Jurkat, Clone E6-1 (cell line): Measurements from ENCODE around the gene VWA7.

Source experiments
- DNase-seq: peaks from one replicate; pipeline ENCODE4 v3.0.0-alpha.2; 2011; ENCODE audit warnings: low read depth, low spot score
- H3K4me3 ChIP-seq: 2 replicates; pipeline ENCODE4 v1.5.1; 2011; ENCODE audit warnings: mild to moderate bottlenecking, low read length, control low read depth, moderate library complexity

The VWA7 gene

GRCh38 chr6:31764198-31764597, 12.9 kb downstream of the VWA7 start:
- no peak for DNase-seq
- H3K4me3 ChIP-seq = no peak overlapping the region

DNA sequence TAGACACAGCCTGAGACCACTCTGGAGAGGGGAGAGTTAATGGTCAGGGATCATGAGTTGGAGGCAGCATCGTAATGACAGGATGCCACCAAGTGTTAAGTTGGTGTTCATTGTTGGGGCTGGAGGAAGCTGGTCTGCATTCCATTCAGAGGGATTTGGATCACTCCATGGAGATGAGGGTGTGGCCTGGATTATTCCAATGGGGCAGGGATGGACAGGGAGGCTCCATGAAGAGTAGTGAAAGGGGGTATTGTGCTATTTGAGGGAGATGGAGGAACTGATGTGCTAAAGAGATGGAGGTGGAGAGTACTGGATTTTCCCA, 13.5 kb downstream of the VWA7 start:
- no peak for DNase-seq
- no peak overlapping the region for H3K4me3 ChIP-seq

DNA sequence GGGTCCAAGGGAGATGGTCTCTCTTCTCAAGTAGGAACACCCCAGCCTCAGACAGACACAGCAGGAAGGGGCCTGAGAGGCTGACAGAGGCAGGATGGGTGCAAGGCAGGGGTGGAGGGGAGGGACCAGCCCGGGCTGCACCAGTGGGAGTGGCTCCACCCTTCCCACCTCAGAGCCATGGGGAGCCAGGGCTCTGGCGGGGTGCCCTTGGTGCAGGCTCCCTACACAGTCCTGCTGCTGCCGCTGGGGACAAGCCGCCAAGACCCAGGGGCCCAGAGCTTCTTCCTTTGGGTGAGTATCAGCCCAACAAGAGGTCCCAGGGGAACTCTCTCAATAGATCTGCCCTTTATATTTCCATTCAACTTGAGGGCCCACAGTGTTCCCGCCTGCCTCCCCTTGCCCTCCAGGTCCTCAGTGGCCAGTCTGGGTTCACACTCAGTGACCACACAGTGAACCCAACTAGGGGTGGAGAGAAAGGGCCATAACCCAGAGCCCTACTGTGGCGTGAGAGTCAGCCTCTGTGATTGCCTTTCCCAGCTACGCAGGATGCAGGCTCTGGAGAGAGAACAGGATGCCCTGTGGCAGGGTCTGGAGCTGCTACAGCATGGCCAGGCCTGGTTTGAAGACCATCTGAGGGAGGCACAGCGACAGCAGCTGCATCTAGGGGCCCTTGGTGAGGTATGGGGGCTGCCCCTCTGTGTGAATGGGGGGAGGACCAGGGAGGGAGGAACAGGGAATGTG, 14.1 kb downstream of the VWA7 start:
- no peak for DNase-seq
- H3K4me3 ChIP-seq = no peak overlapping the region

DNA sequence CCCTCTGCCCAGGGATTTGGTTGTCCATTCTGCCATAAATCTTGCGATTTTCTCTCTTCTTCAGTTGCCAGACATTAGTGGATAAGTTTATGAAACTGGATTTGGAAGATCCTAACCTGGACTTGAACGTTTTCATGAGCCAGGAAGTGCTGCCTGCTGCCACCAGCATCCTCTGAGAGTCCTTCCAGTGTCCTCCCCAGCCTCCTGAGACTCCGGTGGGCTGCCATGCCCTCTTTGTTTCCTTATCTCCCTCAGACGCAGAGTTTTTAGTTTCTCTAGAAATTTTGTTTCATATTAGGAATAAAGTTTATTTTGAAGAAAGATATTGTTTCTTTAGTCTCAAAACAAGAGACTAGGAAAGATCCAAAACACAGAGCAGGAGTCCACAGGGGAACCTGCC, 14.8 kb downstream of the VWA7 start, which contains the start of gene SAPCD1:
Gene SAPCD1 (plus strand): TSS at position 301 of the 400 bp plus-strand sequence. CDS start 399 bp downstream, outside the sequence.
- DNase-seq = no peak
- no peak within 1 kb of the TSS for H3K4me3 ChIP-seq

GRCh38 chr6:31761343-31761742, 15.8 kb downstream of the VWA7 start:
- no peak for DNase-seq
- no peak overlapping the region for H3K4me3 ChIP-seq

GRCh38 chr6:31760790-31761189, 16.3 kb downstream of the VWA7 start:
- no peak overlapping the region for H3K4me3 ChIP-seq
- DNase-seq = no peak

GRCh38 chr6:31758281-31758680, 18.8 kb downstream of the VWA7 start:
- no peak overlapping the region for H3K4me3 ChIP-seq
- no peak for DNase-seq

- H3K4me3 ChIP-seq = no peak overlapping the region
- no peak for DNase-seq
Measured at GRCh38 chr6:31752739-31753319, 24.3 kb downstream of the VWA7 start.

GRCh38 chr6:31750411-31751022, 26.6 kb downstream of the VWA7 start:
- H3K4me3 ChIP-seq = no peak overlapping the region
- DNase-seq = no peak

DNA sequence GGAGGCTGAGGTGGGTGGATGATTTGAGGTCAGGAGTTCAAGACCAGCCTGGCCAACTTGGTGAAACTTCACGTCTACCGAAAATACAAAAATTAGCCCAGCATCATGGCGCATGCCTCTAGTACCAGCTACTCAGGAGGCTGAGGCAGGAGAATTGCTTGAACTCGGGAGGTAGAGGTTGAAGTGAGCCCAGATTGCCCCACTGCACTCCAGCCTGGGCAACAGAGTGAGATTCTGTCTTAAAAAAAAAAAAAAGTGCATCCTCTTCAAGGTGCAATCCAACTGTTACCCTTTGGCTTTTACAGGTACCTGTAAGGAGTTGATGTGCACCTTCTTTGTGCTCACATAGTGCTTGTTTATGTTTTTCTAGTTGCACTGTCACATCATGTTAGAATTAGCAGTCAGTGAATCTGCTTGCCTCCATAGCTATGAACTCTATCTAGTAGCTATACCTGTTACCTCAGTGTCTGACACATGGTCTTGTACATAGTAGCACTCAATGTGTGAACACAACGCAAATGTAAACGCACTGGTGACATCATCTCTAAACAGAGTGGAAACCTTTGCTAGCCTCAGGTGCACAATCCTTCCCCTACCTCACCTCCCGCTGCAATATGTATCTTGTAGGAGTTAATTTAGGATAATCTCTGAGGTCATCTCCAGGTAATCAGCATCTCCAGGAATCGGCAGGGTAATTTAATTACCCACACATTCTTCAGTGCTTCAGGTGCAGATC, 27.7 kb downstream of the VWA7 start:
- DNase-seq = no peak
- H3K4me3 ChIP-seq = no peak overlapping the region

GRCh38 chr6:31744422-31744821, 32.7 kb downstream of the VWA7 start:
- no peak for DNase-seq
- no peak overlapping the region for H3K4me3 ChIP-seq

GRCh38 chr6:31742894-31743293, 34.2 kb downstream of the VWA7 start:
- no peak overlapping the region for H3K4me3 ChIP-seq
- no peak for DNase-seq

- no peak for DNase-seq
- H3K4me3 ChIP-seq = no peak overlapping the region
Measured at GRCh38 chr6:31741815-31742214, 35.3 kb downstream of the VWA7 start.

- H3K4me3 ChIP-seq = peak overlapping the region; percentile 98
- no peak for DNase-seq
Measured at GRCh38 chr6:31740397-31741223, 36.5 kb downstream of the VWA7 start.

- DNase-seq = peak; percentile 99
- H3K4me3 ChIP-seq = peak within 1 kb of the TSS; percentile 98
Measured at GRCh38 chr6:31739639-31740396, 37.3 kb downstream of the VWA7 start, which contains the start of gene MSH5. MSH5 (plus strand) TSS chr6:31740005; CDS start chr6:31740467, 462 bp downstream.

DNA sequence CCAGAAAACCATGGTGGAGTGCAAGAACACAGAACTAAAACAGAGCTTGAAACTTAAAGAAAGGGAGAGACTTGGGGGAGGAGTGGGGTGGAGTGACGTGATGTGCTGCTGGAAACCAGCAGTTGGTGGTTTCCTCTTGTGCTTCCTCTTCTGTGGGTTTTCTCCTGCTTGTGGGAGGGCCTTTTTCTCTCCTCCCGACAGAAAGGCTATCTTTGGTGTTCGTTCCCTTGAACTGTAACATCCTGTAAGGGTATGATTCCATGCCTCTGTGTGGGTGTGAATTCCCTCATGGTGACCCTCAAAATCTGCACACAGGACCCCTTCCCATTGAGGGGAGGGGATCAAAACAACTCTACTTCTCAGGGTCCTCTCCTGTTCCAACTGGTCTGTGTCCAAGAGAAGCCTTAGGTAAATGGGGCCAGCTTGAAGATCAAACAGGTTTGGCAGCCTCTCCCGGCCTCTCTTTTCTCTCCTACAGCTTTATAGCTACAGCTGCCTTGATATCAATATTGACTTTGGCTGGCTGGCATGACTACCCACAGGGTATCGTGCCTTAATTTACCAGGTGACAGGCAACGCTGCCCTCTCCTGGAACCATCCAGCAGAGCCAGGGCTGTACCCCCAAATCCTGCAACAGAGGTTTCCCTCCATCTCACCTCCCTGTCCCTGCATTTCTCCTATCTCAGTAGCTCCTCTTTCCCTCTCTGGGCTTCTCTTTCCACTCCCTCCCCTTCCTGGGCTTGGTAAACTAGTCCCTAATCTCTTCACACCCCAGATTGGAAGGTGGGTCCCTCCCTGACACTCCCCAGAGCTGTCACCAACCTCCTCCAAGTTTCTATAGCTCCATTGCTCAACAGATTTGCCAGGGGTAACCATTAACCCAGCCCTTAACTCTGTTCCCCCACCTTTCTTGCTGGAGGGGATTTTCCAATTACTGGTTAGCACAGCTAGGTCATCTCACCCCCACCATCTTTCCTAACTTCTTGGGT, 38.8 kb downstream of the VWA7 start:
- H3K4me3 ChIP-seq = peak overlapping the region; percentile 98
- peak; percentile 98 for DNase-seq

DNA sequence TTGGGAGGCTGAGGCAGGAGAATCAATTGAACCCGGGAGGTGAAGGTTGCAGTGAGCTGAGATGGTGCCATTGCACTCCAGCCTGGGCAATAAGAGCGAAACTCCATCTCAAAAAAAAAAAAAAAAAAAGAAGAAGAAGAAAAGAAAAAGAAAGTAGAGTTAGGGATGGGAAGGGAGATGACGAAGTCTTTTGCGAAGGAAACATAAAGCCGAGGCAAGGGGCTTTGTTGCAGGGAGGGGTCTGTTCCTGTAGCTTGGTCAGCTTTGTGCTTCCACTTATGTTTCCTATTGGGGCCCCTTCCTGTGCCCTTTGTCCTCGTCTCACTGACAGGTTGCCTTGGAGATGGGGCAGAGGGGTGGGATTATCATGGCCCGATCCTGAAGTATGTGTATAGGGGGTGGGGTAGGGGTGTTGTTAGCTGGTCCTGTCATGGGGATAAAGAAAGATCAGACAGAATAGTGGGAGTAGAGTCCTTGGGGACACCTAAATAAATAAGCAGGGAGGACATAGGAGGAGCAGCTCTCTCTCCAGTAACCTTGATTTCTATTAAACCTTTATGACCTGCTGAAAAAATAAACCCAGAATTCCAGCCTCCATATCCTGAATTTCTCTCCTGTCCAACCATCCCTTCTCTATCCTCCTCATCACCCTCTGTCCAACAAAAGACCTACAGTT, 39.7 kb downstream of the VWA7 start:
- DNase-seq = peak; percentile 67
- H3K4me3 ChIP-seq = peak overlapping the region; percentile 98
